Upper lobe of left lung (tissue), 4 donors: ENCODE results near the gene CLIP4.

Source experiments
- CTCF ChIP-seq, 6 experiments: fragments of 450-650 bp in 4 of 6; fragments of 200-600 bp in 2 of 6; sonication (generic) in 2 of 6; IDR thresholded peaks; one replicate each; pipeline ENCODE4 v1.5.1; 2016 to 2019; ENCODE audit warnings: antibody characterized with exemption in 6 of 6
- POLR2A ChIP-seq, 4 donors: fragments of 450-650 bp; IDR thresholded peaks; one replicate each; pipeline ENCODE4 v1.5.1; 2016 to 2017; ENCODE audit warnings: antibody characterized with exemption in 4 of 4, mild to moderate bottlenecking in 2 of 4
- POLR2AphosphoS5 ChIP-seq, 2 donors: sonication (generic); formaldehyde crosslinking; IDR thresholded peaks; one replicate each; pipeline ENCODE4 v1.5.1; 2017; ENCODE audit warnings: antibody characterized with exemption in 2 of 2

GRCh38 chr2:29070526-29070925, 44.7 kb upstream of the CLIP4 start:
- TF ChIP-seq CTCF (IDR thresholded peaks at IDR 0.05) (no peak), POLR2A (IDR thresholded peaks at IDR 0.05) (no peak), POLR2AphosphoS5 (IDR thresholded peaks at IDR 0.05) (no peak)
